ENCODE data around the gene SEC24C. TPM values are rescaled to one million over a fixed set of nuclear protein-coding genes. Genes with fewer than 3 reads are reported as not detected.

The SEC24C gene
- total and polyA plus RNA-seq, 2 of the 13 experiments (the other 11 are each of a cell fraction or from before 2014, with no cell fraction given), result 63.1 to 66.4 TPM

GRCh38 chr10:73785721-73786511 lies 41.7 kb downstream of the SEC24C start:
- Histone ChIP-seq H3K4me3 (replicated peaks in 1 of 3; ENCODE audit: insufficient read depth in 1 of 3, low read depth in 2 of 3, low read length in 3 of 3) (peak overlapping the region; percentile 75 to 95 (median 90)), H4K20me1 (ENCODE audit: insufficient read depth, low read length) (0 out of 2 replicates have a peak, but pooled peaks cover 2% of the 10 kb centered on the region), H3K36me3 (replicated peaks in 1 of 2; ENCODE audit: control insufficient read depth in 1 of 2, insufficient read depth in 2 of 2, low read length in 2 of 2) (peaks cover 8 to 18% of the 10 kb centered on the region in 2 experiments; a peak in 4 of 5 replicates), H3K27me3 (ENCODE audit: control insufficient read depth in 1 of 2, insufficient read depth in 2 of 2, low read length in 2 of 2) (no peaks in the 10 kb centered on the region; a peak in 1 of 5 replicates), H3K4me2 (ENCODE audit: low read depth, low read length) (peak overlapping the region; percentile 63), H3K27ac (ENCODE audit: extremely low read length, insufficient read depth, low read length) (peak overlapping the region; percentile 70), H2AFZ (ENCODE audit: low read length) (no peak overlapping the region), H3K79me2 (ENCODE audit: insufficient read depth, low read length) (peaks cover 55% of the 10 kb centered on the region), H3K9ac (ENCODE audit: insufficient read depth, low read depth, low read length) (peak overlapping the region; percentile 75), H3K4me1 (ENCODE audit: insufficient read depth, low read length) (peaks cover 48% of the 10 kb centered on the region), H3K9me3 (ENCODE audit: low read length) (no peaks in the 10 kb centered on the region)
- POLR2A ChIA-PET, result interaction anchor here (0.9 to 3.7 kb wide), 11 partner anchors 13 to 290 kb away, joined by 3 to 16 read pairs (median 5); partner anchors contain the start of gene PPP3CB
- intact Hi-C loops (cut with micrococcal nuclease; ENCODE audit: unreplicated experiment), result no loop called here
- WGBS (ENCODE audit: low lambda C conversion rate), result under 1% methylated on average over 25 of the region's 54 CpGs
- BruUV-seq (replicated peaks), result no TSS peak
- DNase-seq (ENCODE audit: low spot score) (no peak), ATAC-seq (peak; percentile 48), FAIRE-seq (no peak)
- in situ Hi-C loops (cut with HindIII; ENCODE audit: extremely low pct_ligation_motif_present, low pct_unique_long_range_greater_than_20kb), result no loop called here
- CTCF ChIA-PET (ENCODE audit: low intra/inter-chr PET ratio, low total read pairs), result no interaction called here
- TF ChIP-seq ZFP1 (CRISPR knock-in tag; IDR thresholded peaks at IDR 0.05) (0 out of 2 replicates have a peak, but pooled peaks have one; percentile 17), ZFX (CRISPR knock-in tag; IDR thresholded peaks at IDR 0.05; ENCODE audit: low read depth) (peak; percentile 70), ZNF468 (CRISPR knock-in tag; IDR thresholded peaks at IDR 0.05) (0 out of 2 replicates have a peak, but pooled peaks have one; percentile 29), PATZ1 (CRISPR knock-in tag; IDR thresholded peaks at IDR 0.05) (peak; percentile 62), KDM5B (CRISPR knock-in tag; IDR thresholded peaks at IDR 0.05; ENCODE audit: borderline replicate concordance) (no peak), ZNF547 (CRISPR knock-in tag; IDR thresholded peaks at IDR 0.05) (0 out of 2 replicates have a peak, but pooled peaks have one; percentile 1), RAD21 (CRISPR knock-in tag; IDR thresholded peaks at IDR 0.05) (no peak), ZNF777 (CRISPR knock-in tag; IDR thresholded peaks at IDR 0.05) (0 out of 2 replicates have a peak, but pooled peaks have one; percentile 23), MXD3 (CRISPR knock-in tag; IDR thresholded peaks at IDR 0.05) (0 out of 2 replicates have a peak, but pooled peaks have one; percentile 11), MTF2 (CRISPR knock-in tag; IDR thresholded peaks at IDR 0.05; ENCODE audit: borderline replicate concordance) (0 out of 2 replicates have a peak, but pooled peaks have one; percentile 41), YEATS4 (CRISPR knock-in tag; IDR thresholded peaks at IDR 0.05; ENCODE audit: borderline replicate concordance) (peak; percentile 23; the same call in 1 of the 2 replicates), GABPB1 (CRISPR knock-in tag; IDR thresholded peaks at IDR 0.05) (peak; percentile 32; the same call in 1 of the 2 replicates), ZNF230 (CRISPR knock-in tag; IDR thresholded peaks at IDR 0.05) (0 out of 2 replicates have a peak, but pooled peaks have one; percentile 10), HDAC2 (CRISPR knock-in tag; IDR thresholded peaks at IDR 0.05) (0 out of 2 replicates have a peak, but pooled peaks have one; percentile 16), ZNF816 (CRISPR knock-in tag; IDR thresholded peaks at IDR 0.05; ENCODE audit: borderline replicate concordance) (peak; percentile 66; the same call in 1 of the 2 replicates), SMAD1 (CRISPR knock-in tag; IDR thresholded peaks at IDR 0.05; ENCODE audit: borderline replicate concordance, low read depth) (0 out of 2 replicates have a peak, but pooled peaks have one; percentile 32), ZNF224 (CRISPR knock-in tag; IDR thresholded peaks at IDR 0.05) (no peak), ZFY (CRISPR knock-in tag; IDR thresholded peaks at IDR 0.05) (peak; percentile 63), NFE2L1 (CRISPR knock-in tag; IDR thresholded peaks at IDR 0.05; ENCODE audit: borderline replicate concordance) (no peak), ZNF414 (CRISPR knock-in tag; IDR thresholded peaks at IDR 0.05) (0 out of 2 replicates have a peak, but pooled peaks have one; percentile 2), MIER2 (CRISPR knock-in tag; IDR thresholded peaks at IDR 0.05) (peak; percentile 62; the same call in 1 of the 2 replicates), ZNF441 (CRISPR knock-in tag; IDR thresholded peaks at IDR 0.05; ENCODE audit: borderline replicate concordance) (no peak)

All from HepG2 (cell line).